ENCODE data around the gene PHACTR1. TPM values are rescaled to one million over a fixed set of nuclear protein-coding genes. Genes with fewer than 3 reads are reported as not detected.

Gene PHACTR1
- total RNA-seq, 1 experiment from 2014 or later: 0.05 TPM

- intact Hi-C loops (cut with micrococcal nuclease; ENCODE audit: unreplicated experiment) (no loop called here), in situ Hi-C loops (cut with HindIII; ENCODE audit: low pct_unique_long_range_greater_than_20kb, low sequenced_read_pairs) (no loop called here)
- no peak for ATAC-seq
- DNase-seq (ENCODE audit: low read depth, low spot score): no peak
- Histone ChIP-seq H3K27ac (ENCODE audit: low read length) (no peak overlapping the region), H3K9me3 (ENCODE audit: control insufficient read depth, insufficient read depth, low read depth, low read length) (no peaks in the 10 kb centered on the region), H3K36me3 (ENCODE audit: control insufficient read depth, insufficient read depth, low read length) (no peaks in the 10 kb centered on the region; the same call in 1 of the 2 replicates), H3K27me3 (ENCODE audit: control insufficient read depth, insufficient read depth, low read length) (no peaks in the 10 kb centered on the region), H3K4me3 (ENCODE audit: low read depth in 2 of 2, low read length in 2 of 2) (no peak overlapping the region), H3K4me1 (ENCODE audit: control insufficient read depth, insufficient read depth, low read length) (no peaks in the 10 kb centered on the region)
- BruUV-seq (replicated peaks): no TSS peak
- CTCF ChIA-PET: no interaction called here
- POLR2A ChIA-PET: no interaction called here
- TF ChIP-seq SIN3A (IDR thresholded peaks at IDR 0.05; ENCODE audit: borderline replicate concordance, insufficient read depth, low read depth, low read length): no peak
Measured at GRCh38 chr6:13300643-13301590, 584.4 kb downstream of the PHACTR1 start.

- TF ChIP-seq POLR2AphosphoS5 (IDR thresholded peaks at IDR 0.05; ENCODE audit: low read depth, low read length) (no peak), REST (IDR thresholded peaks at IDR 0.05; ENCODE audit: insufficient read depth in 1 of 2, low read depth in 2 of 2, low read length in 1 of 2) (no peak), SIN3A (IDR thresholded peaks at IDR 0.05; ENCODE audit: borderline replicate concordance, insufficient read depth, low read depth, low read length) (no peak), TCF7L2 (IDR thresholded peaks at IDR 0.05; ENCODE audit: low read depth, low read length) (no peak), CTCF (IDR thresholded peaks at IDR 0.05) (no peak)
- Histone ChIP-seq H3K4me1 (ENCODE audit: control insufficient read depth, insufficient read depth, low read length) (no peaks in the 10 kb centered on the region), H3K4me3 (ENCODE audit: low read depth in 2 of 2, low read length in 2 of 2) (no peak overlapping the region), H3K27ac (ENCODE audit: low read length) (no peak overlapping the region), H3K36me3 (ENCODE audit: control insufficient read depth, insufficient read depth, low read length) (peaks cover 12% of the 10 kb centered on the region), H3K27me3 (ENCODE audit: control insufficient read depth, insufficient read depth, low read length) (no peaks in the 10 kb centered on the region), H3K9me3 (ENCODE audit: control insufficient read depth, insufficient read depth, low read depth, low read length) (no peaks in the 10 kb centered on the region)
- CTCF ChIA-PET: no interaction called here
- DNase-seq (ENCODE audit: low read depth, low spot score) (no peak), ATAC-seq (no peak)
- intact Hi-C loops (cut with micrococcal nuclease; ENCODE audit: unreplicated experiment) (no loop called here), in situ Hi-C loops (cut with HindIII; ENCODE audit: low pct_unique_long_range_greater_than_20kb, low sequenced_read_pairs) (no loop called here)
- POLR2A ChIA-PET: no interaction called here
- BruUV-seq (replicated peaks): no TSS peak
Measured at GRCh38 chr6:13302291-13302690, 585.7 kb downstream of the PHACTR1 start.
